Neuronal stem cell (in vitro differentiated cells): ENCODE results near the gene EIF3A.

Source experiments
- DNase-seq: peaks from one replicate; pipeline ENCODE4 v3.0.0-alpha.2; 2013; ENCODE audit warnings: low spot score
- H2AFZ ChIP-seq: one replicate; pipeline ENCODE4 v1.6.1; 2013; ENCODE audit warnings: mild to moderate bottlenecking, low read length, inconsistent platforms
- H2AK5ac ChIP-seq: 2 replicates; pipeline ENCODE4 v1.6.1; 2013; ENCODE audit warnings: low read depth, mild to moderate bottlenecking, inconsistent platforms, low read length, moderate library complexity, mixed read lengths
- H2BK120ac ChIP-seq: 2 replicates; pipeline ENCODE4 v1.6.1; 2013; ENCODE audit warnings: low read depth, mild to moderate bottlenecking, inconsistent platforms, low read length, moderate library complexity, mixed read lengths
- H2BK12ac ChIP-seq: one replicate; pipeline ENCODE4 v1.6.1; 2013; ENCODE audit warnings: low read length, inconsistent platforms
- H2BK15ac ChIP-seq: 2 replicates; pipeline ENCODE4 v1.6.1; 2013; ENCODE audit warnings: mild to moderate bottlenecking, low read length, inconsistent platforms, mixed read lengths
- H2BK5ac ChIP-seq: one replicate; pipeline ENCODE4 v1.6.1; 2013; ENCODE audit warnings: inconsistent platforms, mild to moderate bottlenecking, low read length, moderate library complexity
- H3K14ac ChIP-seq: one replicate; pipeline ENCODE4 v1.6.1; 2013; ENCODE audit warnings: low read length, inconsistent platforms
- H3K18ac ChIP-seq: 2 replicates; pipeline ENCODE4 v1.6.1; 2013; ENCODE audit warnings: low read length, inconsistent platforms
- H3K23ac ChIP-seq: 2 replicates; pipeline ENCODE4 v1.6.1; 2013; ENCODE audit warnings: low read depth, mild to moderate bottlenecking, mixed read lengths, low read length, inconsistent platforms; ENCODE audit not compliant: poor library complexity
- H3K27ac ChIP-seq: replicated peaks from 3 replicates; pipeline ENCODE4 v1.5.1; 2013; ENCODE audit warnings: low read length, inconsistent platforms
- H3K27me3 ChIP-seq, 3 experiments: 2 replicates each; pipeline ENCODE4 v1.6.1; 2013; ENCODE audit warnings: low read length in 3 of 3, mild to moderate bottlenecking in 2 of 3, inconsistent platforms in 1 of 3, low read depth in 1 of 3, mixed read lengths in 1 of 3, moderate library complexity in 1 of 3; ENCODE audit not compliant: control insufficient read depth in 3 of 3, insufficient read depth in 3 of 3
- H3K36me3 ChIP-seq, 2 donors: replicated peaks in 1 of 2; 2 replicates each; pipeline ENCODE4 v1.6.1; 2013; ENCODE audit warnings: low read length in 2 of 2; ENCODE audit not compliant: control insufficient read depth in 2 of 2, insufficient read depth in 2 of 2
- H3K4ac ChIP-seq: 2 replicates; pipeline ENCODE4 v1.6.1; 2013; ENCODE audit warnings: inconsistent platforms, mild to moderate bottlenecking, low read length, moderate library complexity
- H3K4me1 ChIP-seq, 2 donors: 1 replicate in 1 of 2; 2 replicates in 1 of 2; pipeline ENCODE4 v1.6.1; 2013; ENCODE audit warnings: low read length in 2 of 2, low read depth in 1 of 2; ENCODE audit not compliant: control insufficient read depth in 2 of 2, insufficient read depth in 1 of 2
- H3K4me2 ChIP-seq: one replicate; pipeline ENCODE4 v1.6.1; 2013; ENCODE audit warnings: mild to moderate bottlenecking, low read length, inconsistent platforms; ENCODE audit not compliant: insufficient read depth, poor library complexity, severe bottlenecking
- H3K4me3 ChIP-seq, 2 donors: 2 replicates each; pipeline ENCODE4 v1.5.1; 2013; ENCODE audit warnings: low read length in 2 of 2, mild to moderate bottlenecking in 2 of 2, inconsistent platforms in 1 of 2, moderate library complexity in 1 of 2
- H3K79me1 ChIP-seq: one replicate; pipeline ENCODE4 v1.6.1; 2013; ENCODE audit warnings: low read depth, mild to moderate bottlenecking, inconsistent platforms, low read length, moderate library complexity
- H3K9ac ChIP-seq: one replicate; pipeline ENCODE4 v1.6.1; 2013; ENCODE audit warnings: mild to moderate bottlenecking, low read depth, low read length, inconsistent platforms; ENCODE audit not compliant: poor library complexity
- H3K9me3 ChIP-seq, 2 donors: replicated peaks in 1 of 2; 2 replicates each; pipeline versions ENCODE3 to v1.6.1; 2013; ENCODE audit warnings: low read length in 2 of 2, mild to moderate bottlenecking in 2 of 2, inconsistent platforms in 1 of 2, low read depth in 1 of 2, mixed read lengths in 1 of 2, moderate library complexity in 1 of 2; ENCODE audit not compliant: control insufficient read depth in 2 of 2, insufficient read depth in 1 of 2
- H4K8ac ChIP-seq: one replicate; pipeline ENCODE4 v1.6.1; 2013; ENCODE audit warnings: low read depth, mild to moderate bottlenecking, inconsistent platforms, low read length, moderate library complexity
- H4K91ac ChIP-seq: one replicate; pipeline ENCODE4 v1.6.1; 2013; ENCODE audit warnings: low read length, low read depth, mild to moderate bottlenecking, inconsistent platforms; ENCODE audit not compliant: poor library complexity
- WGBS, 2 donors: extraction: QIAGEN DNeasy Blood & Tissue Kit; methylation state at CpG; one replicate each; pipeline ENCODE4 v1.1.7; 2013; ENCODE audit warnings: missing lambda C conversion rate in 2 of 2, mixed read lengths in 1 of 2; ENCODE audit not compliant: insufficient read length in 2 of 2, insufficient replicate concordance in 1 of 2; ENCODE audit errors: extremely low coverage in 2 of 2; 5-methylcytosine and 5-hydroxymethylcytosine counted together

Gene EIF3A

GRCh38 chr10:118990326-118990725 is 90.3 kb downstream of the EIF3A start:
- no peak overlapping the region for H2AFZ ChIP-seq

GRCh38 chr10:118986815-118987790 is 93.5 kb downstream of the EIF3A start:
- no peak overlapping the region for H2BK15ac ChIP-seq
- no peak overlapping the region for H2BK12ac ChIP-seq
- no peak overlapping the region for H4K91ac ChIP-seq
- no peak for DNase-seq
- H3K9ac ChIP-seq = no peak overlapping the region
- no peak overlapping the region for H3K18ac ChIP-seq
- H3K27me3 ChIP-seq = peaks cover 0 to 2% (median 0%) of the 10 kb centered on the region in 3 experiments
- no peak overlapping the region for H3K4me3 ChIP-seq
- no peak overlapping the region for H4K8ac ChIP-seq
- H2AK5ac ChIP-seq = no peak overlapping the region
- no peak overlapping the region for H2BK5ac ChIP-seq
- H3K4me1 ChIP-seq = peaks cover 6 to 8% of the 10 kb centered on the region in 2 donors
- H3K4ac ChIP-seq = no peak overlapping the region
- H3K36me3 ChIP-seq = no peaks in the 10 kb centered on the region
- H3K9me3 ChIP-seq = no peaks in the 10 kb centered on the region
- no peak overlapping the region for H3K27ac ChIP-seq
- H3K14ac ChIP-seq = no peak overlapping the region
- H3K79me1 ChIP-seq = no peaks in the 10 kb centered on the region
- H2BK120ac ChIP-seq = no peak overlapping the region
- H2AFZ ChIP-seq = no peak overlapping the region
- H3K4me2 ChIP-seq = no peak overlapping the region
- no CpG with 5 or more reads among the region's 7 CpGs for WGBS, 2 donors
- H3K23ac ChIP-seq = no peak overlapping the region

More at GRCh38 chr10:118990326-118990725, 90.3 kb downstream of the EIF3A start:
- no peaks in the 10 kb centered on the region for H3K4me1 ChIP-seq
- H3K9me3 ChIP-seq = no peaks in the 10 kb centered on the region
- no CpG with 5 or more reads among the region's 1 CpG for WGBS, 2 donors
- no peak overlapping the region for H2BK5ac ChIP-seq
- H2AK5ac ChIP-seq = no peak overlapping the region
- H3K79me1 ChIP-seq = no peaks in the 10 kb centered on the region
- H3K4me3 ChIP-seq = no peak overlapping the region
- H3K27me3 ChIP-seq = peaks cover 0 to 3% (median 2%) of the 10 kb centered on the region in 3 experiments
- no peak overlapping the region for H2BK120ac ChIP-seq
- no peak overlapping the region for H4K8ac ChIP-seq
- H3K4ac ChIP-seq = no peak overlapping the region
- H3K18ac ChIP-seq = no peak overlapping the region
- no peak overlapping the region for H4K91ac ChIP-seq
- no peak overlapping the region for H3K23ac ChIP-seq
- H3K36me3 ChIP-seq = no peaks in the 10 kb centered on the region
- no peak for DNase-seq
- no peak overlapping the region for H2BK15ac ChIP-seq
- no peak overlapping the region for H3K9ac ChIP-seq
- no peak overlapping the region for H3K4me2 ChIP-seq
- no peak overlapping the region for H3K27ac ChIP-seq
- no peak overlapping the region for H3K14ac ChIP-seq
- H2BK12ac ChIP-seq = no peak overlapping the region

- no CpG with 5 or more reads among the region's 2 CpGs for WGBS, 2 donors
- no peaks in the 10 kb centered on the region for H3K27me3 ChIP-seq
- no peak for DNase-seq
These were observed 95.0 kb downstream of the EIF3A start for GRCh38 chr10:118985576-118985975.

More at GRCh38 chr10:118985576-118985975, 95.0 kb downstream of the EIF3A start:
- no peak overlapping the region for H2BK120ac ChIP-seq
- H3K23ac ChIP-seq = no peak overlapping the region
- peaks cover 7 to 11% of the 10 kb centered on the region in 2 donors for H3K4me1 ChIP-seq
- H2AFZ ChIP-seq = no peak overlapping the region
- no peaks in the 10 kb centered on the region for H3K79me1 ChIP-seq
- H3K14ac ChIP-seq = no peak overlapping the region
- H3K4me3 ChIP-seq = no peak overlapping the region
- H3K9ac ChIP-seq = no peak overlapping the region
- H4K8ac ChIP-seq = no peak overlapping the region
- no peak overlapping the region for H3K4me2 ChIP-seq
- no peak overlapping the region for H2AK5ac ChIP-seq
- H3K4ac ChIP-seq = no peak overlapping the region
- H3K27ac ChIP-seq = no peak overlapping the region
- no peak overlapping the region for H2BK5ac ChIP-seq
- no peak overlapping the region for H2BK15ac ChIP-seq
- H2BK12ac ChIP-seq = no peak overlapping the region
- no peak overlapping the region for H4K91ac ChIP-seq
- H3K36me3 ChIP-seq = no peaks in the 10 kb centered on the region
- H3K9me3 ChIP-seq = no peaks in the 10 kb centered on the region
- H3K18ac ChIP-seq = no peak overlapping the region
